ENCODE measurements around the gene NGEF. TPM values are rescaled to one million over a fixed set of nuclear protein-coding genes. Genes with fewer than 3 reads are reported as not detected.
"Not testable (repeated sequence)": the region's sequence is repeated elsewhere in the genome, so short reads cannot be mapped to it uniquely, and the experiment has no call there.

NGEF gene
- total and polyA plus RNA-seq, 9 donors: 0.66 to 4.8 (median 1.9) TPM

- WGBS (ENCODE audit: insufficient coverage): 75% methylated on average over 5 of the region's 9 CpGs
- no peaks in the 10 kb centered on the region for H3K9me3 ChIP-seq (replicated peaks; ENCODE audit: control insufficient read depth, low read depth, low read length)
- H3K4me3 ChIP-seq (ENCODE audit: low read length): no peak overlapping the region
- no peak for DNase-seq
- no peaks in the 10 kb centered on the region for H3K27me3 ChIP-seq (ENCODE audit: control insufficient read depth, insufficient read depth, low read length)
- H3K4me1 ChIP-seq (ENCODE audit: control insufficient read depth, insufficient read depth, low read length): no peaks in the 10 kb centered on the region
- H3K36me3 ChIP-seq (ENCODE audit: control insufficient read depth, insufficient read depth, low read length): peaks cover 50% of the 10 kb centered on the region
- no peak overlapping the region for H3K27ac ChIP-seq (ENCODE audit: low read length)
Measured at GRCh38 chr2:232860593-232861241, 152.3 kb downstream of the NGEF start.

- Histone ChIP-seq H3K27me3 (ENCODE audit: control insufficient read depth, insufficient read depth, low read length) (no peaks in the 10 kb centered on the region), H3K36me3 (ENCODE audit: control insufficient read depth, insufficient read depth, low read length) (peaks cover 50% of the 10 kb centered on the region), H3K9me3 (replicated peaks; ENCODE audit: control insufficient read depth, low read depth, low read length) (no peaks in the 10 kb centered on the region), H3K4me1 (ENCODE audit: control insufficient read depth, insufficient read depth, low read length) (no peaks in the 10 kb centered on the region), H3K4me3 (ENCODE audit: low read length) (no peak overlapping the region), H3K27ac (ENCODE audit: low read length) (no peak overlapping the region)
- WGBS (ENCODE audit: insufficient coverage): 88% methylated on average over 4 of the region's 4 CpGs
- DNase-seq: no peak
Measured at GRCh38 chr2:232859385-232859916, 153.6 kb downstream of the NGEF start.

GRCh38 chr2:232857158-232857563, 155.9 kb downstream of the NGEF start:
- Histone ChIP-seq H3K9me3 (replicated peaks; ENCODE audit: control insufficient read depth, low read depth, low read length) (no peaks in the 10 kb centered on the region), H3K4me3 (ENCODE audit: low read length) (no peak overlapping the region), H3K27me3 (ENCODE audit: control insufficient read depth, insufficient read depth, low read length) (no peaks in the 10 kb centered on the region), H3K4me1 (ENCODE audit: control insufficient read depth, insufficient read depth, low read length) (no peaks in the 10 kb centered on the region), H3K36me3 (ENCODE audit: control insufficient read depth, insufficient read depth, low read length) (peaks cover 50% of the 10 kb centered on the region), H3K27ac (ENCODE audit: low read length) (no peak overlapping the region)
- no peak for DNase-seq
- no CpG with 5 or more reads among the region's 4 CpGs for WGBS (ENCODE audit: insufficient coverage)

- Histone ChIP-seq H3K36me3 (ENCODE audit: control insufficient read depth, insufficient read depth, low read length) (peaks cover 50% of the 10 kb centered on the region), H3K9me3 (replicated peaks; ENCODE audit: control insufficient read depth, low read depth, low read length) (no peaks in the 10 kb centered on the region), H3K27ac (ENCODE audit: low read length) (no peak overlapping the region), H3K4me1 (ENCODE audit: control insufficient read depth, insufficient read depth, low read length) (no peaks in the 10 kb centered on the region), H3K27me3 (ENCODE audit: control insufficient read depth, insufficient read depth, low read length) (no peaks in the 10 kb centered on the region), H3K4me3 (ENCODE audit: low read length) (no peak overlapping the region)
- no CpG with 5 or more reads among the region's 7 CpGs for WGBS (ENCODE audit: insufficient coverage)
- DNase-seq: no peak
Measured at GRCh38 chr2:232854082-232854481, 159.0 kb downstream of the NGEF start.

- no CpG with 5 or more reads among the region's 2 CpGs for WGBS (ENCODE audit: insufficient coverage)
- no peak overlapping the region for H3K4me3 ChIP-seq (ENCODE audit: low read length)
Measured at GRCh38 chr2:232852676-232853075, 160.4 kb downstream of the NGEF start.

GRCh38 chr2:232852081-232852480, 161.0 kb downstream of the NGEF start:
- H3K4me1 ChIP-seq (ENCODE audit: control insufficient read depth, insufficient read depth, low read length); H3K27ac ChIP-seq (ENCODE audit: low read length); H3K4me3 ChIP-seq (ENCODE audit: low read length); DNase-seq; H3K27me3 ChIP-seq (ENCODE audit: control insufficient read depth, insufficient read depth, low read length); H3K9me3 ChIP-seq (replicated peaks; ENCODE audit: control insufficient read depth, low read depth, low read length): not testable (repeated sequence)
- WGBS (ENCODE audit: insufficient coverage): 86% methylated on average over 10 of the region's 11 CpGs
- H3K36me3 ChIP-seq (ENCODE audit: control insufficient read depth, insufficient read depth, low read length): peaks cover 41% of the 10 kb centered on the region

More at GRCh38 chr2:232852676-232853075, 160.4 kb downstream of the NGEF start:
- no peak for DNase-seq
- Histone ChIP-seq H3K27ac (ENCODE audit: low read length) (no peak overlapping the region), H3K9me3 (replicated peaks; ENCODE audit: control insufficient read depth, low read depth, low read length) (no peaks in the 10 kb centered on the region), H3K4me1 (ENCODE audit: control insufficient read depth, insufficient read depth, low read length) (no peaks in the 10 kb centered on the region), H3K36me3 (ENCODE audit: control insufficient read depth, insufficient read depth, low read length) (peaks cover 44% of the 10 kb centered on the region), H3K27me3 (ENCODE audit: control insufficient read depth, insufficient read depth, low read length) (no peaks in the 10 kb centered on the region)

- Histone ChIP-seq H3K27ac (ENCODE audit: low read length) (no peak overlapping the region), H3K4me1 (ENCODE audit: control insufficient read depth, insufficient read depth, low read length) (no peaks in the 10 kb centered on the region), H3K27me3 (ENCODE audit: control insufficient read depth, insufficient read depth, low read length) (no peaks in the 10 kb centered on the region), H3K9me3 (replicated peaks; ENCODE audit: control insufficient read depth, low read depth, low read length) (no peaks in the 10 kb centered on the region), H3K4me3 (ENCODE audit: low read length) (no peak overlapping the region), H3K36me3 (ENCODE audit: control insufficient read depth, insufficient read depth, low read length) (peaks cover 44% of the 10 kb centered on the region)
- DNase-seq: no peak
- WGBS (ENCODE audit: insufficient coverage): 84% methylated on average over 2 of the region's 3 CpGs
Measured at GRCh38 chr2:232850039-232850438, 163.0 kb downstream of the NGEF start.

- Histone ChIP-seq H3K4me3 (ENCODE audit: low read length) (no peak overlapping the region), H3K9me3 (replicated peaks; ENCODE audit: control insufficient read depth, low read depth, low read length) (no peaks in the 10 kb centered on the region), H3K4me1 (ENCODE audit: control insufficient read depth, insufficient read depth, low read length) (no peaks in the 10 kb centered on the region), H3K36me3 (ENCODE audit: control insufficient read depth, insufficient read depth, low read length) (peaks cover 57% of the 10 kb centered on the region), H3K27ac (ENCODE audit: low read length) (no peak overlapping the region), H3K27me3 (ENCODE audit: control insufficient read depth, insufficient read depth, low read length) (no peaks in the 10 kb centered on the region)
- DNase-seq: no peak
Measured at GRCh38 chr2:232846055-232846454, 167.0 kb downstream of the NGEF start.

- Histone ChIP-seq H3K4me3 (ENCODE audit: low read length) (no peak overlapping the region), H3K9me3 (replicated peaks; ENCODE audit: control insufficient read depth, low read depth, low read length) (no peaks in the 10 kb centered on the region), H3K27ac (ENCODE audit: low read length) (no peak overlapping the region), H3K36me3 (ENCODE audit: control insufficient read depth, insufficient read depth, low read length) (peaks cover 45% of the 10 kb centered on the region), H3K27me3 (ENCODE audit: control insufficient read depth, insufficient read depth, low read length) (no peaks in the 10 kb centered on the region), H3K4me1 (ENCODE audit: control insufficient read depth, insufficient read depth, low read length) (no peaks in the 10 kb centered on the region)
- WGBS (ENCODE audit: insufficient coverage): 87% methylated on average over 2 of the region's 3 CpGs
- DNase-seq: no peak
Measured at GRCh38 chr2:232843834-232844233, 169.2 kb downstream of the NGEF start.

- no CpG with 5 or more reads among the region's 2 CpGs for WGBS (ENCODE audit: insufficient coverage)
- no peaks in the 10 kb centered on the region for H3K27me3 ChIP-seq (ENCODE audit: control insufficient read depth, insufficient read depth, low read length)
- H3K4me3 ChIP-seq (ENCODE audit: low read length): no peak overlapping the region
- no peaks in the 10 kb centered on the region for H3K4me1 ChIP-seq (ENCODE audit: control insufficient read depth, insufficient read depth, low read length)
- H3K27ac ChIP-seq (ENCODE audit: low read length): no peak overlapping the region
- peaks cover 44% of the 10 kb centered on the region for H3K36me3 ChIP-seq (ENCODE audit: control insufficient read depth, insufficient read depth, low read length)
- H3K9me3 ChIP-seq (replicated peaks; ENCODE audit: control insufficient read depth, low read depth, low read length): no peaks in the 10 kb centered on the region
- no peak for DNase-seq
Measured at GRCh38 chr2:232842689-232843088, 170.4 kb downstream of the NGEF start.
